Endothelial cell of umbilical vein (primary cell): ENCODE results near the gene SNX33. TPM values are rescaled to one million over a fixed set of nuclear protein-coding genes. Genes with fewer than 3 reads are reported as not detected.

Source experiments
- BruUV-seq: library from RNA; stranded (reverse); fragments of 400-500 nt; replicated peaks from 2 replicates; lab custom pipeline; 2021; lab: Mats Ljungman, UMichigan
- CTCF ChIA-PET: fragments of 300-600, 350-600 bp; sonication (Branson Sonifier 250); formaldehyde crosslinking; loops from one replicate; lab custom pipeline; 2021; ENCODE audit warnings: antibody characterized with exemption, inconsistent platforms; lab: Charles Lee
- POLR2A ChIA-PET: fragments of 300-600, 350-600 bp; sonication (Branson Sonifier 250); formaldehyde crosslinking; loops from one replicate; lab custom pipeline; 2021; ENCODE audit warnings: antibody characterized with exemption, inconsistent platforms; lab: Charles Lee
- DNase-seq: peaks from one replicate; pipeline ENCODE4 v3.0.0-alpha.2; 2011; ENCODE audit warnings: low read depth, low spot score
- FAIRE-seq: peaks from 2 replicates; lab custom pipeline; 2011; peaks lifted over from hg19 to GRCh38; lab: Jason Lieb, UNC
- H2AFZ ChIP-seq: 2 replicates; pipeline ENCODE4 v1.6.0; 2012; ENCODE audit warnings: low read depth, low read length, control low read depth, inconsistent platforms
- H3K27ac ChIP-seq: 2 replicates; pipeline ENCODE4 v1.5.1; 2011; ENCODE audit warnings: low read depth, mild to moderate bottlenecking, control low read depth, low read length, moderate library complexity; ENCODE audit not compliant: insufficient read depth
- H3K27me3 ChIP-seq, 2 experiments: 2 replicates each; pipeline versions ENCODE4 v1.6.0 to v1.6.1; 2011; ENCODE audit warnings: low read length in 2 of 2, mixed read lengths in 1 of 2; ENCODE audit not compliant: control insufficient read depth in 2 of 2, insufficient read depth in 2 of 2
- H3K36me3 ChIP-seq, 2 experiments: 2 replicates in 1 of 2; 3 replicates in 1 of 2; pipeline ENCODE4 v1.5.1; 2011; ENCODE audit warnings: low read length in 2 of 2, mild to moderate bottlenecking in 1 of 2, moderate library complexity in 1 of 2; ENCODE audit not compliant: control insufficient read depth in 2 of 2, insufficient read depth in 2 of 2; ENCODE audit errors: extremely low read depth in 1 of 2
- H3K4me1 ChIP-seq: 3 replicates; pipeline ENCODE4 v1.5.1; 2011; ENCODE audit warnings: mild to moderate bottlenecking, low read length; ENCODE audit not compliant: control insufficient read depth, insufficient read depth; ENCODE audit errors: extremely low read depth
- H3K4me2 ChIP-seq: 2 replicates; pipeline ENCODE4 v1.6.1; 2011; ENCODE audit warnings: low read length, control low read depth, mixed read lengths; ENCODE audit not compliant: insufficient read depth
- H3K4me3 ChIP-seq, 3 experiments: fragments of 200-600 bp in 1 of 3; sonication (generic), shearing (Covaris generic) in 1 of 3; replicated peaks in 1 of 3; 2 replicates each; pipeline ENCODE4 v1.5.1; 2011 to 2016; ENCODE audit warnings: control low read depth in 3 of 3, low read length in 3 of 3, mild to moderate bottlenecking in 2 of 3, inconsistent platforms in 1 of 3, low read depth in 1 of 3, moderate library complexity in 1 of 3; ENCODE audit not compliant: insufficient read depth in 1 of 3
- H3K79me2 ChIP-seq: 2 replicates; pipeline ENCODE4 v1.6.0; 2012; ENCODE audit warnings: low read length, inconsistent platforms; ENCODE audit not compliant: control insufficient read depth, insufficient read depth
- H3K9ac ChIP-seq: replicated peaks from 2 replicates; pipeline ENCODE3; 2011; ENCODE audit warnings: low read length, control low read depth; ENCODE audit not compliant: insufficient read depth; ENCODE audit errors: extremely low read depth
- H3K9me1 ChIP-seq: replicated peaks from 3 replicates; pipeline ENCODE4 v1.6.0; 2011; ENCODE audit warnings: mild to moderate bottlenecking, low read length; ENCODE audit not compliant: control insufficient read depth, insufficient read depth; ENCODE audit errors: extremely low read depth
- H3K9me3 ChIP-seq: replicated peaks from 2 replicates; pipeline ENCODE4 v1.5.1; 2012; ENCODE audit warnings: low read length, inconsistent platforms; ENCODE audit not compliant: control insufficient read depth, insufficient read depth
- H4K20me1 ChIP-seq: replicated peaks from 2 replicates; pipeline ENCODE3; 2011; ENCODE audit warnings: mild to moderate bottlenecking, low read length; ENCODE audit not compliant: control insufficient read depth, insufficient read depth; ENCODE audit errors: extremely low read depth
- CTCF ChIP-seq, 2 donors: IDR thresholded peaks; 1 replicate in 1 of 2; 2 replicates in 1 of 2; pipeline ENCODE4 v1.5.1; 2011; ENCODE audit warnings: low read length in 2 of 2, mild to moderate bottlenecking in 2 of 2, moderate library complexity in 2 of 2, control low read depth in 1 of 2, inconsistent platforms in 1 of 2, low read depth in 1 of 2; ENCODE audit not compliant: insufficient read depth in 1 of 2; ENCODE audit errors: extremely low read depth in 1 of 2
- EZH2 ChIP-seq: IDR thresholded peaks from 2 replicates; pipeline ENCODE4 v1.6.1; 2012; ENCODE audit warnings: borderline replicate concordance, low read depth, mild to moderate bottlenecking, moderate library complexity, low read length, inconsistent platforms; ENCODE audit not compliant: severe bottlenecking
- FOS ChIP-seq: IDR thresholded peaks from 2 replicates; pipeline ENCODE4 v1.6.1; 2011; ENCODE audit warnings: mild to moderate bottlenecking, low read length, moderate library complexity, borderline replicate concordance; ENCODE audit not compliant: insufficient read depth
- GATA2 ChIP-seq: IDR thresholded peaks from 2 replicates; pipeline ENCODE4 v1.7.0; 2011; ENCODE audit warnings: low read depth, mild to moderate bottlenecking, moderate library complexity, mixed read lengths, low read length; ENCODE audit not compliant: insufficient read length, insufficient read depth
- JUN ChIP-seq: IDR thresholded peaks from 2 replicates; pipeline ENCODE4 v1.6.1; 2011; ENCODE audit warnings: borderline replicate concordance, low read depth; ENCODE audit not compliant: insufficient read length, insufficient read depth
- MAX ChIP-seq: IDR thresholded peaks from 2 replicates; pipeline ENCODE4 v1.6.1; 2011; ENCODE audit not compliant: insufficient read depth, insufficient read length
- MYC ChIP-seq: IDR thresholded peaks from one replicate; pipeline ENCODE4 v1.6.1; 2011; ENCODE audit warnings: mild to moderate bottlenecking, low read depth, low read length
- POLR2A ChIP-seq: IDR thresholded peaks from 2 replicates; pipeline ENCODE4 v1.6.1; 2012; ENCODE audit warnings: low read depth, mild to moderate bottlenecking, control low read depth, low read length
- POLR2AphosphoS5 ChIP-seq: IDR thresholded peaks from 2 replicates; pipeline ENCODE4 v1.6.1; 2012; ENCODE audit warnings: low read depth, mild to moderate bottlenecking, control low read depth, low read length, moderate library complexity; ENCODE audit not compliant: insufficient read depth
- dilution Hi-C: fragments of 300-500 bp; cut with MboI; formaldehyde crosslinking; loops from one replicate; pipeline ENCODE4 v1.15.0; 2019; ENCODE audit warnings: low sequenced_read_pairs; ENCODE audit not compliant: extremely low pct_ligation_motif_present
- intact Hi-C: fragments of 100-400 bp; cut with micrococcal nuclease; formaldehyde crosslinking; loops from one replicate; pipeline ENCODE4 v1.10.0; 2022
- polyA plus RNA-seq, 4 experiments: library from polyadenylated mRNA; depleted of rRNA in 3 of 4; stranded (reverse) in 3 of 4; unstranded in 1 of 4; fragments of >200 nt; gene quantifications; 2 replicates each; pipeline versions ENCODE4 v1.2.1 to v1.2.3, GENCODE V29; 2011 to 2012; ENCODE audit warnings: missing spikeins in 1 of 4
- total RNA-seq: library from RNA; stranded (reverse); gene quantifications from 2 replicates; pipeline ENCODE4 v1.2.3, GENCODE V29; 2021

Gene SNX33
- total and polyA plus RNA-seq, 2 donors (not counting 3 experiments of a cell fraction or from before 2014, with no cell fraction given): 7.9 to 12.6 TPM

- no peak for FAIRE-seq
- dilution Hi-C loops: no loop called here
- H3K4me3 ChIP-seq: no peak overlapping the region
- no peak overlapping the region for H3K4me2 ChIP-seq
- intact Hi-C loops: no loop called here
- no peak for TF ChIP-seq MYC
- H3K9me3 ChIP-seq: no peaks in the 10 kb centered on the region
- H3K27ac ChIP-seq: no peak overlapping the region
- H3K4me1 ChIP-seq: no peaks in the 10 kb centered on the region
- H3K9ac ChIP-seq: no peak overlapping the region
- H3K27me3 ChIP-seq: peaks cover 0 to 5% of the 10 kb centered on the region in 2 experiments
- H3K79me2 ChIP-seq: no peaks in the 10 kb centered on the region
- no peaks in the 10 kb centered on the region for H3K36me3 ChIP-seq
- no TSS peak for BruUV-seq
- DNase-seq: no peak
- ChIA-PET POLR2A (no interaction called here), CTCF (interaction anchor here (0.6 to 1.2 kb wide), 5 partner anchors 8 to 48 kb away, joined by 3 to 4 read pairs (median 3); partner anchors contain the start of genes SNUPN and SNX33)
- H3K9me1 ChIP-seq: no peaks in the 10 kb centered on the region
- H4K20me1 ChIP-seq: no peaks in the 10 kb centered on the region
- no peak overlapping the region for H2AFZ ChIP-seq
These were observed 25.9 kb downstream of the SNX33 start for GRCh38 chr15:75673426-75674235.

GRCh38 chr15:75674366-75674765 is 26.7 kb downstream of the SNX33 start:
- POLR2A ChIA-PET: no interaction called here
- no peak overlapping the region for H3K9ac ChIP-seq
- FAIRE-seq: no peak
- H3K9me1 ChIP-seq: no peaks in the 10 kb centered on the region
- no peak overlapping the region for H3K4me2 ChIP-seq
- H3K27ac ChIP-seq: no peak overlapping the region
- no peaks in the 10 kb centered on the region for H4K20me1 ChIP-seq
- TF ChIP-seq JUN (no peak), CTCF (IDR thresholded peaks at IDR 0.05; ENCODE audit: extremely low read depth in 1 of 2, insufficient read depth in 1 of 2, low read depth in 1 of 2, low read length in 2 of 2) (no peak), MAX (no peak), FOS (no peak), GATA2 (no peak), POLR2AphosphoS5 (no peak), EZH2 (no peak), MYC (no peak), POLR2A (no peak)
- dilution Hi-C loops (no loop called here), intact Hi-C loops (no loop called here)
- no peaks in the 10 kb centered on the region for H3K36me3 ChIP-seq
- BruUV-seq: no TSS peak
- CTCF ChIA-PET: interaction anchor here (0.6 to 1.1 kb wide), 2 partner anchors 10 to 12 kb away, joined by 3 read pairs; no protein-coding TSS in a partner anchor
- no peak overlapping the region for H3K4me3 ChIP-seq
- no peaks in the 10 kb centered on the region for H3K4me1 ChIP-seq
- H2AFZ ChIP-seq: no peak overlapping the region
- no peaks in the 10 kb centered on the region for H3K79me2 ChIP-seq
- H3K27me3 ChIP-seq: peaks cover 0 to 5% of the 10 kb centered on the region in 2 experiments
- DNase-seq: no peak
- H3K9me3 ChIP-seq: no peaks in the 10 kb centered on the region
